Parathyroid adenoma (tissue), 2 donors: ENCODE results near the gene CNIH1.
"Not testable (repeated sequence)": the region's sequence is repeated elsewhere in the genome, so short reads cannot be mapped to it uniquely, and the experiment has no call there.

Source experiments
- H2AFZ ChIP-seq: fragments of 300-600 bp; sonication (generic); one replicate; pipeline ENCODE4 v1.7.0; 2017; ENCODE audit warnings: antibody characterized with exemption, mild to moderate bottlenecking
- H3K27ac ChIP-seq: fragments of 300-600 bp; sonication (generic); one replicate; pipeline ENCODE4 v1.7.0; 2017
- H3K27me3 ChIP-seq: fragments of 300-600 bp; sonication (generic); one replicate; pipeline ENCODE4 v1.7.0; 2017; ENCODE audit warnings: low read length; ENCODE audit not compliant: control insufficient read depth, insufficient read depth
- H3K36me3 ChIP-seq: fragments of 300-600 bp; sonication (generic); one replicate; pipeline ENCODE4 v1.7.0; 2017; ENCODE audit warnings: low read length; ENCODE audit not compliant: control insufficient read depth, insufficient read depth
- H3K4me1 ChIP-seq: fragments of 300-600 bp; sonication (generic); one replicate; pipeline ENCODE4 v1.7.0; 2017; ENCODE audit warnings: control low read depth
- H3K4me2 ChIP-seq: fragments of 300-600 bp; sonication (generic); one replicate; pipeline ENCODE4 v1.7.0; 2017; ENCODE audit warnings: low read length
- H3K4me3 ChIP-seq: fragments of 300-600 bp; sonication (generic); one replicate; pipeline ENCODE4 v1.7.0; 2017; ENCODE audit warnings: low read depth, low read length
- H3K79me2 ChIP-seq: fragments of 300-600 bp; sonication (generic); one replicate; pipeline ENCODE4 v1.7.0; 2017; ENCODE audit warnings: control low read depth
- H3K9ac ChIP-seq: fragments of 300-600 bp; sonication (generic); one replicate; pipeline ENCODE4 v1.7.0; 2017; ENCODE audit warnings: mild to moderate bottlenecking
- H3K9me3 ChIP-seq: fragments of 300-600 bp; sonication (generic); one replicate; pipeline ENCODE4 v1.7.0; 2017; ENCODE audit warnings: low read length; ENCODE audit not compliant: control insufficient read depth
- TF ChIP-seq, protein P1 (sequence below): fragments of 300-600 bp; sonication (generic); IDR thresholded peaks from one replicate; pipeline ENCODE4 v1.7.0; 2017; ENCODE audit warnings: antibody characterized with exemption, mild to moderate bottlenecking
- donor health status: primary hyperparathyroidism.

The CNIH1 gene

DNA sequence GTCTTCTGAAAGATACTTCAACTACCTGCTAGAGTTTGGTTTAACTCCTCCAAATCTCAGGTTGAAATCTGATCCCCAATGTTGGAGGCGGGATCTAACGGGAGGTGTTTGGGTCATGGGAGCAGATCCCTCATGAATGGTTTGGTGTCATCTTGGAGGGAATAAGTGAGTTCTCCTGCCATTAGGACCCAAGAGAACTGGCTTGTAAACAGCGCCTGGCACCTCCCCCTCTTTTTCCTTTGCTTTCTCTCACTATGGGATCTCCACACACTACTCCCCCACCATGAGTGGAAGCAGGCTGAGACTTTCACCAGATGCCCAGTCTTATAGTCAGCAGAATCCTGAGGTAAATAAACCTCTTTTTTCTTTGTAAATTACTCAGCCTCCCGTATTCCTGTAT lies 2.5 kb downstream of the CNIH1 start:
- Histone ChIP-seq H3K27me3 (no peaks in the 10 kb centered on the region), H3K4me1 (peaks cover 7% of the 10 kb centered on the region)
- TF ChIP-seq, protein P1, sequence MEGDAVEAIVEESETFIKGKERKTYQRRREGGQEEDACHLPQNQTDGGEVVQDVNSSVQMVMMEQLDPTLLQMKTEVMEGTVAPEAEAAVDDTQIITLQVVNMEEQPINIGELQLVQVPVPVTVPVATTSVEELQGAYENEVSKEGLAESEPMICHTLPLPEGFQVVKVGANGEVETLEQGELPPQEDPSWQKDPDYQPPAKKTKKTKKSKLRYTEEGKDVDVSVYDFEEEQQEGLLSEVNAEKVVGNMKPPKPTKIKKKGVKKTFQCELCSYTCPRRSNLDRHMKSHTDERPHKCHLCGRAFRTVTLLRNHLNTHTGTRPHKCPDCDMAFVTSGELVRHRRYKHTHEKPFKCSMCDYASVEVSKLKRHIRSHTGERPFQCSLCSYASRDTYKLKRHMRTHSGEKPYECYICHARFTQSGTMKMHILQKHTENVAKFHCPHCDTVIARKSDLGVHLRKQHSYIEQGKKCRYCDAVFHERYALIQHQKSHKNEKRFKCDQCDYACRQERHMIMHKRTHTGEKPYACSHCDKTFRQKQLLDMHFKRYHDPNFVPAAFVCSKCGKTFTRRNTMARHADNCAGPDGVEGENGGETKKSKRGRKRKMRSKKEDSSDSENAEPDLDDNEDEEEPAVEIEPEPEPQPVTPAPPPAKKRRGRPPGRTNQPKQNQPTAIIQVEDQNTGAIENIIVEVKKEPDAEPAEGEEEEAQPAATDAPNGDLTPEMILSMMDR = no peak

GRCh38 chr14:54437954-54438353 lies 3.2 kb downstream of the CNIH1 start:
- not testable (repeated sequence) for H2AFZ ChIP-seq, H3K27ac ChIP-seq, H3K36me3 ChIP-seq, H3K4me1 ChIP-seq, H3K9ac ChIP-seq, H3K9me3 ChIP-seq, H3K4me2 ChIP-seq, H3K27me3 ChIP-seq, H3K4me3 ChIP-seq
- peaks cover 32% of the 10 kb centered on the region for H3K79me2 ChIP-seq

More for the DNA sequence above, 2.5 kb downstream of the CNIH1 start:
- Histone ChIP-seq H2AFZ (no peak overlapping the region), H3K4me2 (no peak overlapping the region), H3K27ac (no peak overlapping the region), H3K9ac (no peak overlapping the region), H3K4me3 (no peak overlapping the region), H3K36me3 (no peaks in the 10 kb centered on the region), H3K79me2 (peaks cover 32% of the 10 kb centered on the region), H3K9me3 (no peaks in the 10 kb centered on the region)

DNA sequence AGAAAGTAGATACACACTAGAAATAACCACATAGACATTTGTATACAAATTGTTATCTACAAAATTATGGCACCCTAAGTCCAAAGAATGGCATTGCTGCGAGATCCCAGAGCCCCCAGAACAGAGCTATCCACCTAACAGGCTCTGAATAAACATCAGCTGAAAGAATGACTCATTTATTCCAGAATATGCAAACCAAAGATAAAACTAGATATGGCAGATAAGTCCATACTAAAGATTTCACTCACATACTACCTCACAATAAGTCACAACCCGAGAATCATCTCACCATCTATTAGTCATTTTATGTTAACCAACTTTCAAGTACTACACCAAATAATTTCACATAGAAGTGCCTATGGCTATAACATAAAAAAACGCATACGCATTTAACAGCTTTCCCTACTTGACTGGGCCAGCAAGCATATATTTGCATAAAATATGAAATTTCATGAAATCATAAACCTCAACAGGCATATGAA lies 5.6 kb downstream of the CNIH1 start:
- H3K9me3 ChIP-seq = no peaks in the 10 kb centered on the region
- TF ChIP-seq, protein P1 = no peak
- H3K9ac ChIP-seq = no peak overlapping the region
- H2AFZ ChIP-seq = no peak overlapping the region
- H3K36me3 ChIP-seq = no peaks in the 10 kb centered on the region
- no peaks in the 10 kb centered on the region for H3K27me3 ChIP-seq
- H3K79me2 ChIP-seq = peaks cover 32% of the 10 kb centered on the region
- no peak overlapping the region for H3K27ac ChIP-seq
- H3K4me2 ChIP-seq = no peak overlapping the region
- H3K4me3 ChIP-seq = no peak overlapping the region
- peaks cover 7% of the 10 kb centered on the region for H3K4me1 ChIP-seq

DNA sequence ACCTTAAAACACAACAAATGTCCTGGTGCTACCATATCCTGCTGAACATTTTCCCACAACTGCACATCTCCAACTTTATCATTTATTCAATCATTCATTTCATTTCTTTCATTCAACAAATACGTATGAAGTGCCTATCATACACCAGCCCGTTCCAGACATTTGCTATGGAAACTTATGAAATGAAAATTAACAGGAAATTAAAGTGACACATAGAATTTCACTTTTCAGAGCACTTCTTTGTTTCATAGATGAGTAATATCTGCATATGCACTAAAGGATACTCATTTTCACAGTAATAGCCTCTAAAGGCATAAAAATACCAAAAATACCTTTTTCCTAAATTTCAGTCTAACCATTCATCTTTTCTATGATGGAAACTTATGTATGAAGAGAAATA lies 12.6 kb downstream of the CNIH1 start:
- TF ChIP-seq, protein P1 = no peak
- no peak overlapping the region for H3K4me2 ChIP-seq
- H3K4me3 ChIP-seq = no peak overlapping the region
- no peak overlapping the region for H2AFZ ChIP-seq
- H3K27me3 ChIP-seq = no peaks in the 10 kb centered on the region
- no peaks in the 10 kb centered on the region for H3K4me1 ChIP-seq
- H3K9ac ChIP-seq = no peak overlapping the region
- H3K27ac ChIP-seq = no peak overlapping the region
- no peaks in the 10 kb centered on the region for H3K36me3 ChIP-seq
- no peaks in the 10 kb centered on the region for H3K9me3 ChIP-seq
- no peaks in the 10 kb centered on the region for H3K79me2 ChIP-seq

- no peaks in the 10 kb centered on the region for H3K4me1 ChIP-seq
- H3K4me3 ChIP-seq = no peak overlapping the region
- H2AFZ ChIP-seq = no peak overlapping the region
- no peaks in the 10 kb centered on the region for H3K9me3 ChIP-seq
- H3K27me3 ChIP-seq = no peaks in the 10 kb centered on the region
- no peaks in the 10 kb centered on the region for H3K36me3 ChIP-seq
- no peak overlapping the region for H3K27ac ChIP-seq
- no peak overlapping the region for H3K9ac ChIP-seq
- H3K4me2 ChIP-seq = no peak overlapping the region
- TF ChIP-seq, protein P1 = no peak
- no peaks in the 10 kb centered on the region for H3K79me2 ChIP-seq
Measured at GRCh38 chr14:54427871-54428270, 13.3 kb downstream of the CNIH1 start.
